LNCaP clone FGC (cell line): Measurements from ENCODE around the gene PIEZO2.
"Not testable (repeated sequence)": the region's sequence is repeated elsewhere in the genome, so short reads cannot be mapped to it uniquely, and the experiment has no call there.

ENCODE experiments used
- DNase-seq: peaks from one replicate; pipeline ENCODE4 v3.0.0-alpha.2; 2011; ENCODE audit warnings: low read depth
- H3K4me3 ChIP-seq: 2 replicates; pipeline ENCODE4 v1.5.1; 2011; ENCODE audit warnings: mild to moderate bottlenecking, low read depth, low read length, control low read depth
- CTCF ChIP-seq: IDR thresholded peaks from 2 replicates; pipeline ENCODE4 v1.5.1; 2012; ENCODE audit warnings: mild to moderate bottlenecking; ENCODE audit not compliant: control insufficient read depth, insufficient read depth; ENCODE audit errors: extremely low read depth

The PIEZO2 gene

GRCh38 chr18:10923141-10923540, 226.2 kb downstream of the PIEZO2 start:
- no peak overlapping the region for H3K4me3 ChIP-seq
- TF ChIP-seq CTCF, result no peak
- DNase-seq, result no peak

GRCh38 chr18:10922712-10923111, 226.7 kb downstream of the PIEZO2 start:
- DNase-seq, result not testable (repeated sequence)

GRCh38 chr18:10920309-10920708, 229.1 kb downstream of the PIEZO2 start:
- DNase-seq, H3K4me3 ChIP-seq: not testable (repeated sequence)

More at GRCh38 chr18:10922712-10923111, 226.7 kb downstream of the PIEZO2 start:
- H3K4me3 ChIP-seq, result not testable (repeated sequence)

GRCh38 chr18:10919851-10920250, 229.5 kb downstream of the PIEZO2 start:
- no peak for DNase-seq
- no peak overlapping the region for H3K4me3 ChIP-seq
- no peak for TF ChIP-seq CTCF

- TF ChIP-seq CTCF, result no peak
- H3K4me3 ChIP-seq, result no peak overlapping the region
- DNase-seq, result no peak
These were observed 232.5 kb downstream of the PIEZO2 start for GRCh38 chr18:10916865-10917264.

GRCh38 chr18:10916387-10916786, 233.0 kb downstream of the PIEZO2 start:
- TF ChIP-seq CTCF, result no peak
- no peak for DNase-seq
- H3K4me3 ChIP-seq, result no peak overlapping the region

GRCh38 chr18:10915748-10916147, 233.6 kb downstream of the PIEZO2 start:
- DNase-seq, result not testable (repeated sequence)

GRCh38 chr18:10914610-10915009, 234.8 kb downstream of the PIEZO2 start:
- not testable (repeated sequence) for DNase-seq, H3K4me3 ChIP-seq

More at GRCh38 chr18:10915748-10916147, 233.6 kb downstream of the PIEZO2 start:
- H3K4me3 ChIP-seq, result not testable (repeated sequence)

GRCh38 chr18:10913919-10914318, 235.4 kb downstream of the PIEZO2 start:
- no peak overlapping the region for H3K4me3 ChIP-seq
- DNase-seq, result no peak
- no peak for TF ChIP-seq CTCF
